Panc1 (cell line): ENCODE results near the gene DNPH1. TPM values are rescaled to one million over a fixed set of nuclear protein-coding genes. Genes with fewer than 3 reads are reported as not detected.

Experiments used
- ATAC-seq: fragments of 200-7000 bp; cut with Tn5 transposase; 2 replicates; pipeline ENCODE4 v1.9.1; 2020; ENCODE audit warnings: mild to moderate bottlenecking, moderate library complexity
- BruUV-seq: library from RNA; stranded (reverse); fragments of 400-500 nt; replicated peaks from 2 replicates; lab custom pipeline; 2021; lab: Mats Ljungman, UMichigan
- CTCF ChIA-PET: fragments of 300-600 bp; sonication (Branson Sonifier 250); formaldehyde crosslinking; loops from one replicate; lab custom pipeline; 2022; ENCODE audit warnings: antibody characterized with exemption; lab: Charles Lee
- POLR2A ChIA-PET: fragments of 300-600 bp; sonication (Branson Sonifier 250); formaldehyde crosslinking; loops from one replicate; lab custom pipeline; 2022; ENCODE audit warnings: antibody characterized with exemption; lab: Charles Lee
- DNase-seq: peaks from one replicate; pipeline ENCODE4 v3.0.0-alpha.2; 2010; ENCODE audit warnings: low read depth, low spot score
- H3K27ac ChIP-seq: 2 replicates; pipeline ENCODE4 v1.5.1; 2011; ENCODE audit warnings: mild to moderate bottlenecking, low read length, inconsistent platforms
- H3K27me3 ChIP-seq: fragments of 200-500 bp; sonication (Bioruptor generic); 2 replicates; pipeline ENCODE4 v1.6.0; 2014; ENCODE audit warnings: low read length, inconsistent platforms; ENCODE audit not compliant: control insufficient read depth, insufficient read depth
- H3K36me3 ChIP-seq: fragments of 200-500 bp; sonication (Bioruptor generic); 2 replicates; pipeline ENCODE4 v1.5.1; 2014; ENCODE audit warnings: inconsistent platforms, mild to moderate bottlenecking, low read length, moderate library complexity; ENCODE audit not compliant: control insufficient read depth, insufficient read depth
- H3K4me1 ChIP-seq: 2 replicates; pipeline ENCODE4 v1.5.1; 2011; ENCODE audit warnings: inconsistent platforms, mild to moderate bottlenecking, low read length, moderate library complexity; ENCODE audit not compliant: control insufficient read depth, insufficient read depth
- H3K4me3 ChIP-seq, 2 experiments: 2 replicates each; pipeline ENCODE4 v1.5.1; 2011 to 2012; ENCODE audit warnings: low read depth in 2 of 2, low read length in 2 of 2, mild to moderate bottlenecking in 2 of 2, inconsistent platforms in 1 of 2, moderate library complexity in 1 of 2
- H3K9me3 ChIP-seq: fragments of 200-500 bp; sonication (Bioruptor generic); 2 replicates; pipeline ENCODE4 v1.5.1; 2014; ENCODE audit warnings: low read depth, mild to moderate bottlenecking, inconsistent platforms, low read length, moderate library complexity; ENCODE audit not compliant: control insufficient read depth, insufficient read depth
- CTCF ChIP-seq: fragments of 450-650 bp; IDR thresholded peaks from 2 replicates; pipeline ENCODE4 v1.5.1; 2017; ENCODE audit warnings: mild to moderate bottlenecking
- POLR2AphosphoS5 ChIP-seq: IDR thresholded peaks from 2 replicates; pipeline ENCODE4 v1.6.1; 2012; ENCODE audit warnings: mild to moderate bottlenecking, low read depth, low read length, moderate library complexity
- REST ChIP-seq, 2 experiments: IDR thresholded peaks; 2 replicates each; pipeline ENCODE4 v1.6.1; 2011 to 2012; ENCODE audit warnings: low read depth in 2 of 2, control low read depth in 1 of 2, low read length in 1 of 2, mild to moderate bottlenecking in 1 of 2, moderate library complexity in 1 of 2; ENCODE audit not compliant: insufficient read depth in 1 of 2
- SIN3A ChIP-seq: IDR thresholded peaks from 2 replicates; pipeline ENCODE4 v1.6.1; 2012; ENCODE audit warnings: low read depth, mild to moderate bottlenecking, low read length, moderate library complexity, borderline replicate concordance; ENCODE audit not compliant: insufficient read depth
- TCF7L2 ChIP-seq: IDR thresholded peaks from 2 replicates; pipeline ENCODE4 v1.6.1; 2011; ENCODE audit warnings: mild to moderate bottlenecking, low read depth, low read length, inconsistent platforms
- in situ Hi-C: cut with HindIII; loops from 2 replicates; pipeline ENCODE4 v1.10.0; 2016; ENCODE audit warnings: low sequenced_read_pairs, low pct_unique_long_range_greater_than_20kb
- intact Hi-C: fragments of 100-400 bp; cut with micrococcal nuclease; formaldehyde crosslinking; loops from one replicate; pipeline ENCODE4 v1.10.0; 2022; ENCODE audit not compliant: unreplicated experiment
- total RNA-seq: library from RNA; stranded (reverse); gene quantifications from one replicate; pipeline ENCODE4 v1.2.1, GENCODE V29; 2021; ENCODE audit not compliant: unreplicated experiment

Gene DNPH1
- total RNA-seq, 1 experiment from 2014 or later, result 67.3 TPM

- BruUV-seq, result no TSS peak
- TF ChIP-seq TCF7L2 (no peak), REST (IDR thresholded peaks at IDR 0.05; ENCODE audit: insufficient read depth in 1 of 2, low read depth in 2 of 2, low read length in 1 of 2) (no peak), SIN3A (no peak), CTCF (no peak), POLR2AphosphoS5 (no peak)
- CTCF ChIA-PET, result interaction anchor here (0.5 to 0.7 kb wide), 2 partner anchors 15 to 114 kb away, joined by 3 to 10 read pairs; no protein-coding TSS in a partner anchor
- peaks cover 9% of the 10 kb centered on the region for H3K4me1 ChIP-seq
- peak overlapping the region; percentile 42 to 62 for H3K4me3 ChIP-seq
- DNase-seq (no peak), ATAC-seq (peak; percentile 76)
- no peak overlapping the region for H3K27ac ChIP-seq
- intact Hi-C loops (no loop called here), in situ Hi-C loops (no loop called here)
- no peaks in the 10 kb centered on the region for H3K36me3 ChIP-seq
- POLR2A ChIA-PET, result interaction anchor here (0.6 kb wide), 1 partner anchor 149 kb away, joined by 4 read pairs; no protein-coding TSS in a partner anchor
- H3K27me3 ChIP-seq, result peaks cover 25% of the 10 kb centered on the region
- H3K9me3 ChIP-seq, result no peaks in the 10 kb centered on the region
Observed at GRCh38 chr6:43246301-43247113, 17.2 kb upstream of the DNPH1 start.

- ChIA-PET CTCF (no interaction called here), POLR2A (no interaction called here)
- no peak for TF ChIP-seq SIN3A
- TF ChIP-seq POLR2AphosphoS5, result no peak
- no peak overlapping the region for H3K27ac ChIP-seq
- no peaks in the 10 kb centered on the region for H3K9me3 ChIP-seq
- DNase-seq, result no peak
- H3K4me1 ChIP-seq, result peaks cover 9% of the 10 kb centered on the region
- H3K36me3 ChIP-seq, result no peaks in the 10 kb centered on the region
- no peak overlapping the region; a peak in 1 of 4 replicates for H3K4me3 ChIP-seq
- peaks cover 29% of the 10 kb centered on the region for H3K27me3 ChIP-seq
- in situ Hi-C loops, result no loop called here
- intact Hi-C loops, result no loop called here
- peak; percentile 39; the same call in 1 of the 2 replicates for ATAC-seq
- no TSS peak for BruUV-seq
Observed at GRCh38 chr6:43243664-43244321, 14.5 kb upstream of the DNPH1 start.
